GM20431 (cell line): Measurements from ENCODE around the gene CDC42EP5.

Experiments
- in situ Hi-C: fragments of 300-500 bp; cut with MseI, MboI; formaldehyde crosslinking; loops from one replicate; pipeline ENCODE4 v1.15.0; 2020; ENCODE audit warnings: low sequenced_read_pairs; ENCODE audit not compliant: unreplicated experiment

The CDC42EP5 gene

GRCh38 chr19:54415208-54415900 lies 57.7 kb downstream of the CDC42EP5 start, which contains the start of gene TTYH1:
TTYH1 (plus strand) TSS chr19:54415464; CDS start chr19:54415553, 89 bp downstream.
- in situ Hi-C loops: no loop called here
